ENCODE results near the gene SHC3. TPM values are rescaled to one million over a fixed set of nuclear protein-coding genes. Genes with fewer than 3 reads are reported as not detected.

The SHC3 gene
- total and polyA plus RNA-seq, 2 experiments from 2014 or later, result 1.3 to 2.9 TPM

DNA sequence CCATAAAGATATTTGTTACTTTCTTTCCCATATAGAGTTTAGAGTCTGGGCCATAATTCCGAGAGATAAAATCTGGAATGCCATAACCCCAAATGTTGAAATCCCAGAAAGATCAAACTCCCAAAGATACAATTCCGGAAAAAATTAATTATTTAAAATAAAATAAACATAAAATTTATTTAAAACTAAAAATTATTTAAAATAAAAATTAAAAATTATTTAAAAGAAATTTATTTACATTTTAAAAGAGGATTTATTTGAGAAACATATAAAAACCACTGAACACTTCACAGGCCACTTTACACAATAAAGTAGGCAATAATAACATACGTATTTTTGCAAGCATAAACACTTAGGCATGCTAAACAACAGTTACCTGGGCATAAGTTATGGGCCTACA, 57.9 kb downstream of the SHC3 start (continued):
- no peak for TF ChIP-seq ZNF462 (CRISPR knock-in tag; IDR thresholded peaks at IDR 0.05)
- TF ChIP-seq EZH2phosphoT487 (IDR thresholded peaks at IDR 0.05; ENCODE audit: unreplicated experiment), result no peak

GRCh38 chr9:89116805-89117192, 61.8 kb downstream of the SHC3 start:
- DNase-seq (ENCODE audit: low spot score), result no peak
- TF ChIP-seq POLR2AphosphoS5 (IDR thresholded peaks at IDR 0.05; ENCODE audit: low read depth) (no peak), ZNF331 (CRISPR knock-in tag; IDR thresholded peaks at IDR 0.05; ENCODE audit: low read depth) (no peak), ZNF114 (CRISPR knock-in tag; IDR thresholded peaks at IDR 0.05) (no peak), NANOG (IDR thresholded peaks at IDR 0.05; ENCODE audit: borderline replicate concordance) (no peak), EZH2 (IDR thresholded peaks at IDR 0.05; ENCODE audit: low read depth, unreplicated experiment) (no peak), STAT1 (IDR thresholded peaks at IDR 0.05; ENCODE audit: unreplicated experiment) (no peak), CREB1 (CRISPR knock-in tag; IDR thresholded peaks at IDR 0.05; ENCODE audit: low read depth) (no peak), ETS1 (IDR thresholded peaks at IDR 0.05) (no peak)
- TF ChIP-seq, protein P1, sequence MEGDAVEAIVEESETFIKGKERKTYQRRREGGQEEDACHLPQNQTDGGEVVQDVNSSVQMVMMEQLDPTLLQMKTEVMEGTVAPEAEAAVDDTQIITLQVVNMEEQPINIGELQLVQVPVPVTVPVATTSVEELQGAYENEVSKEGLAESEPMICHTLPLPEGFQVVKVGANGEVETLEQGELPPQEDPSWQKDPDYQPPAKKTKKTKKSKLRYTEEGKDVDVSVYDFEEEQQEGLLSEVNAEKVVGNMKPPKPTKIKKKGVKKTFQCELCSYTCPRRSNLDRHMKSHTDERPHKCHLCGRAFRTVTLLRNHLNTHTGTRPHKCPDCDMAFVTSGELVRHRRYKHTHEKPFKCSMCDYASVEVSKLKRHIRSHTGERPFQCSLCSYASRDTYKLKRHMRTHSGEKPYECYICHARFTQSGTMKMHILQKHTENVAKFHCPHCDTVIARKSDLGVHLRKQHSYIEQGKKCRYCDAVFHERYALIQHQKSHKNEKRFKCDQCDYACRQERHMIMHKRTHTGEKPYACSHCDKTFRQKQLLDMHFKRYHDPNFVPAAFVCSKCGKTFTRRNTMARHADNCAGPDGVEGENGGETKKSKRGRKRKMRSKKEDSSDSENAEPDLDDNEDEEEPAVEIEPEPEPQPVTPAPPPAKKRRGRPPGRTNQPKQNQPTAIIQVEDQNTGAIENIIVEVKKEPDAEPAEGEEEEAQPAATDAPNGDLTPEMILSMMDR (conservative IDR thresholded peaks at IDR 0.05; ENCODE audit: low read depth in 2 of 2), result no peak

More at GRCh38 chr9:89116805-89117192, 61.8 kb downstream of the SHC3 start:
- Mint-ChIP-seq H3K27me3 (ENCODE audit: insufficient read depth, low read depth, poor library complexity) (no peaks in the 10 kb centered on the region), H3K27ac (no peak overlapping the region), H3K4me3 (no peak overlapping the region), H3K4me1 (peaks cover 8% of the 10 kb centered on the region; the same call in 2 of the 3 replicates), H3K36me3 (ENCODE audit: low read depth) (no peaks in the 10 kb centered on the region), H3K9me3 (no peaks in the 10 kb centered on the region)
- no peak for ATAC-seq
- Histone ChIP-seq H3K27ac (ENCODE audit: low read depth) (no peak overlapping the region), H3K9me2 (ENCODE audit: insufficient read depth) (0 out of 2 replicates have a peak, but pooled peaks cover 7% of the 10 kb centered on the region), H2AFZ (no peak overlapping the region), H3K79me2 (replicated peaks; ENCODE audit: insufficient read depth) (no peaks in the 10 kb centered on the region; the same call in 1 of the 2 replicates), H3K36me3 (ENCODE audit: insufficient read depth) (no peaks in the 10 kb centered on the region), H3K4me2 (no peak overlapping the region), H3K27me3 (ENCODE audit: insufficient read depth) (no peaks in the 10 kb centered on the region), H3F3A (replicated peaks; ENCODE audit: low read depth) (no peaks in the 10 kb centered on the region), H3K4me1 (ENCODE audit: insufficient read depth) (no peaks in the 10 kb centered on the region), H3K4me3 (no peak overlapping the region), H4K20me1 (replicated peaks; ENCODE audit: insufficient read depth) (no peaks in the 10 kb centered on the region)

Measured in GM23338 (cell line).